Retinal pigment epithelial cell (primary cell): ENCODE data around the gene TMEM147.

Experiments
- DNase-seq: peaks from one replicate; pipeline ENCODE4 v3.0.0-alpha.2; 2010; ENCODE audit warnings: low read depth
- H3K4me3 ChIP-seq: 2 replicates; pipeline ENCODE4 v1.5.1; 2011; ENCODE audit warnings: mild to moderate bottlenecking, low read length, control low read depth, moderate library complexity
- TF ChIP-seq, protein P1 (sequence below): conservative IDR thresholded peaks from 2 replicates; pipeline ENCODE4 v1.5.1; 2011; ENCODE audit warnings: low read depth, low read length, control low read depth, inconsistent platforms

The TMEM147 gene

DNA sequence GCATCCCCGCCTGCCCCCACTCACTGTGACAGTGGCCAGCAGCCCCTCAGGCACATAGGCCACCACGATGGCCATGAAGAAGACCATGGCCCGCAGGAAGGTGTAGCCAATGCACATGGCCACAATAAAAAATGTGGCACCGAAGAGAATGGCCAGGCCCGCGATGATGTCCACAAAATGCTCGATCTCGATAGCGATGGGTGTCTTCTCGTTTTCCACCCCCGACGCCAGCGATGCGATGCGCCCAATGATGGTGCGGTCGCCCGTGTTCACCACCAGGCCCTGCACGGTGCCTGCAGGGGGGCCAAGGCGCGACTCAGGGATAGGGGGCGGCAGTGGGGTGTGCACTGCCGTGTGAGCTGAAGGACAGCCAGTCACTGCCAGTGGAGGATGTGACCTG lies 14.4 kb downstream of the TMEM147 start:
- TF ChIP-seq, protein P1, sequence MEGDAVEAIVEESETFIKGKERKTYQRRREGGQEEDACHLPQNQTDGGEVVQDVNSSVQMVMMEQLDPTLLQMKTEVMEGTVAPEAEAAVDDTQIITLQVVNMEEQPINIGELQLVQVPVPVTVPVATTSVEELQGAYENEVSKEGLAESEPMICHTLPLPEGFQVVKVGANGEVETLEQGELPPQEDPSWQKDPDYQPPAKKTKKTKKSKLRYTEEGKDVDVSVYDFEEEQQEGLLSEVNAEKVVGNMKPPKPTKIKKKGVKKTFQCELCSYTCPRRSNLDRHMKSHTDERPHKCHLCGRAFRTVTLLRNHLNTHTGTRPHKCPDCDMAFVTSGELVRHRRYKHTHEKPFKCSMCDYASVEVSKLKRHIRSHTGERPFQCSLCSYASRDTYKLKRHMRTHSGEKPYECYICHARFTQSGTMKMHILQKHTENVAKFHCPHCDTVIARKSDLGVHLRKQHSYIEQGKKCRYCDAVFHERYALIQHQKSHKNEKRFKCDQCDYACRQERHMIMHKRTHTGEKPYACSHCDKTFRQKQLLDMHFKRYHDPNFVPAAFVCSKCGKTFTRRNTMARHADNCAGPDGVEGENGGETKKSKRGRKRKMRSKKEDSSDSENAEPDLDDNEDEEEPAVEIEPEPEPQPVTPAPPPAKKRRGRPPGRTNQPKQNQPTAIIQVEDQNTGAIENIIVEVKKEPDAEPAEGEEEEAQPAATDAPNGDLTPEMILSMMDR, result no peak
- no peak overlapping the region for H3K4me3 ChIP-seq
- no peak for DNase-seq

DNA sequence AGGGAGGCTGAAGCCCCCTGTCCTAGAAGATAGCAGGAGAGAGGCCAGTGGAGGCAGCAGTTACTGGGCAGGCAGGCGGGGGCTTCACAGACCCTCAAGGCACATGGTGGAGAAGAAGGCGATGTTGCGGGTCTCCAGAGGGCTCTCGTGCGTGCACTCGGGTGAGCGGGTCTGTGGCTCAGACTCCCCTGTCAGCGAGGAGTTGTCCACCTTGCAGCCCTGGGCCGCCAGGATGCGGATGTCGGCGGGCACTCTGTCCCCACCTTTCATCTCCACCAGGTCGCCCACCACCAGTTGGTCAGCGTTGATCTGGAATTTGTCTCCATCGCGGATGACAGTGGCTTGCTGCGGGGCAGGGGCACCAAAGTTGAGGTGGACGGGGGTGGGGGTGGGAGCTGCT lies 14.8 kb downstream of the TMEM147 start:
- TF ChIP-seq, protein P1, result no peak
- no peak for DNase-seq
- no peak overlapping the region for H3K4me3 ChIP-seq

DNA sequence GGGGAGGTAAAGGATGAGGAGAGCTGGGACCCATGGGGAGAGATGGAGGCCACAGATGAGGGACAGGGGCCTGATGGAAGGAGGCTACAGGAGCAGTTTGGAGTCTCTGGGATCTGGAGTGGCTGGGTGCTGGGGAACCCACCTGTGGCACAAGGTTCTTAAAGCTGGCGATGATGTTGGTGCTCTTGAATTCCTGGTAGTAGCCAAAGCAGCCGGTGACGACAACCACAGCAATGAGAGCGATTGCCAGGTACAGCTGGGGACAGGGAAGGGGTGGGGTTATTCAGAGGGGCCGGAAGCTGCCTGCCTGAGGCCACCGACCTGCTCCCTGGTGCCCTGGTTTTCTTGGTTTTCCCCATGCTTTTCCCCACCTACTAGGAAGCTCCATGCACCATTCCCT lies 15.3 kb downstream of the TMEM147 start:
- no peak overlapping the region for H3K4me3 ChIP-seq
- TF ChIP-seq, protein P1, result no peak
- no peak for DNase-seq

DNA sequence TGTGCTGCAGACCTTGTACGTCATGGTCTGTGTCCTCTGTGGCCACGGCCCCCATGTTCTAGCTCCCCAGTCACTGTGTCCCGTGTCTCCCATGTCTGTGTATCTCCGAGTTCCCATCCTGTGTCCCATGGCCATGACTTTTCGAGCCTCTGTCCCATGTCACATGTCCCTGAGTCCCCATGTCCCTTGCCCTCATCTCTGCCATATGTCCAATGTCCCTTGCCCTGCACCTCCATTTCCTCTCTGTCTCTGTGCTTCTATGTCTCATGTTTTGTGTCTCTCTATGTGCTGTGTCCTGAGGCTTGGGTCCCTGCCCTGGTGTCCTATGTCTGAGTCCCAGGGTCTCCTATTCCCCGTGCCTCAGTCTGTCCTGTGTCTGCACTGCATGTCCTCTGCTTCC lies 16.0 kb downstream of the TMEM147 start:
- TF ChIP-seq, protein P1, result no peak
- no peak for DNase-seq
- H3K4me3 ChIP-seq, result no peak overlapping the region

- TF ChIP-seq, protein P1, result no peak
- no peak overlapping the region for H3K4me3 ChIP-seq
- no peak for DNase-seq
Measured at GRCh38 chr19:35562336-35562735, 16.9 kb downstream of the TMEM147 start.

DNA sequence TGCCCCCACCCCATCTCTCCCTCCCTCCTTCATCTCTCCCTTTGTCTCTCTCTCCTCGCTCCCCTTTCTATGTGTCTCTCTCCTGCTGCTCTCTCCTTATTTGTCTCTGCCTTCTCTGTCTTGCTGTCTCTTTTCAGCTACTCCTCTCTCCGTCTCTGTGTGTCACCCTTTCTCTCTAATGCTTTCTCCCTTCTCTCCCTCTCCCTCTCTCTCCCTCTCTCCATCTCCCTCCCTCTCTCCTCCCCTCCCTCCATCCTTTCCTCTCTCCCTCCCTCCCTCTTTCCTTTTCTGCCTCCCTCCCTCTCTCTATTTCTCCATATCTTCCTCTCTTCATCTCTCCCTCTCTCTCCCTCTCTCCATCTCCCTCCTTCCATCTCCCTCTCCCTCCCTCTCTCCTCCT lies 17.4 kb downstream of the TMEM147 start:
- H3K4me3 ChIP-seq, result no peak overlapping the region
- TF ChIP-seq, protein P1, result no peak
- no peak for DNase-seq

GRCh38 chr19:35563207-35563829 lies 17.9 kb downstream of the TMEM147 start, which contains the start of gene ATP4A:
TSS of gene ATP4A (minus strand) at chr19:35563658. CDS start at chr19:35563629, 29 bp downstream.
- no peak for DNase-seq
- TF ChIP-seq, protein P1, result no peak
- H3K4me3 ChIP-seq, result no peak within 1 kb of the TSS
